ENCODE results near the gene SBK1. TPM values are rescaled to one million over a fixed set of nuclear protein-coding genes. Genes with fewer than 3 reads are reported as not detected.

SBK1 gene
- total and polyA plus RNA-seq, 10 of the 15 experiments (the other 5 are each of a cell fraction or from before 2014, with no cell fraction given) = 0.04 to 0.26 (median 0.06) TPM; not detected in 4

- TF ChIP-seq, protein P1, sequence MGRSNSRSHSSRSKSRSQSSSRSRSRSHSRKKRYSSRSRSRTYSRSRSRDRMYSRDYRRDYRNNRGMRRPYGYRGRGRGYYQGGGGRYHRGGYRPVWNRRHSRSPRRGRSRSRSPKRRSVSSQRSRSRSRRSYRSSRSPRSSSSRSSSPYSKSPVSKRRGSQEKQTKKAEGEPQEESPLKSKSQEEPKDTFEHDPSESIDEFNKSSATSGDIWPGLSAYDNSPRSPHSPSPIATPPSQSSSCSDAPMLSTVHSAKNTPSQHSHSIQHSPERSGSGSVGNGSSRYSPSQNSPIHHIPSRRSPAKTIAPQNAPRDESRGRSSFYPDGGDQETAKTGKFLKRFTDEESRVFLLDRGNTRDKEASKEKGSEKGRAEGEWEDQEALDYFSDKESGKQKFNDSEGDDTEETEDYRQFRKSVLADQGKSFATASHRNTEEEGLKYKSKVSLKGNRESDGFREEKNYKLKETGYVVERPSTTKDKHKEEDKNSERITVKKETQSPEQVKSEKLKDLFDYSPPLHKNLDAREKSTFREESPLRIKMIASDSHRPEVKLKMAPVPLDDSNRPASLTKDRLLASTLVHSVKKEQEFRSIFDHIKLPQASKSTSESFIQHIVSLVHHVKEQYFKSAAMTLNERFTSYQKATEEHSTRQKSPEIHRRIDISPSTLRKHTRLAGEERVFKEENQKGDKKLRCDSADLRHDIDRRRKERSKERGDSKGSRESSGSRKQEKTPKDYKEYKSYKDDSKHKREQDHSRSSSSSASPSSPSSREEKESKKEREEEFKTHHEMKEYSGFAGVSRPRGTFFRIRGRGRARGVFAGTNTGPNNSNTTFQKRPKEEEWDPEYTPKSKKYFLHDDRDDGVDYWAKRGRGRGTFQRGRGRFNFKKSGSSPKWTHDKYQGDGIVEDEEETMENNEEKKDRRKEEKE (IDR thresholded peaks at IDR 0.05) = no peak
- no peak for TF ChIP-seq GABPA (IDR thresholded peaks at IDR 0.05; ENCODE audit: low read depth)
- TF ChIP-seq MYB (IDR thresholded peaks at IDR 0.05; ENCODE audit: borderline replicate concordance, low read depth, low read length) = no peak
- no peak for TF ChIP-seq CHD1 (IDR thresholded peaks at IDR 0.05; ENCODE audit: low read depth, low read length)
- TF ChIP-seq HDGF (IDR thresholded peaks at IDR 0.05) = no peak
- no peak for TF ChIP-seq RELA (IDR thresholded peaks at IDR 0.05; ENCODE audit: borderline replicate concordance, partially characterized antibody)
- TF ChIP-seq IKZF1 (conservative IDR thresholded peaks at IDR 0.05) = no peak
These were observed 20.0 kb downstream of the SBK1 start (continued) for GRCh38 chr16:28312327-28312726.

GRCh38 chr16:28313587-28313986, 21.3 kb downstream of the SBK1 start:
- ChIA-PET POLR2A (no interaction called here), CTCF (interaction anchor here (1.8 to 2.2 kb wide), 2 partner anchors 8 to 36 kb away, joined by 6 to 7 read pairs; no protein-coding TSS in a partner anchor), SMC1A (ENCODE audit: uncharacterized antibody, unreplicated experiment) (interaction anchor here (0.8 kb wide), 1 partner anchor 25 kb away, joined by 3 read pairs; no protein-coding TSS in a partner anchor), RAD21 (ENCODE audit: unreplicated experiment) (no interaction called here)
- intact Hi-C loops (cut with micrococcal nuclease; ENCODE audit: unreplicated experiment) = no loop called here
- Histone ChIP-seq H3K4me3 (no peak overlapping the region), H3K27me3 (replicated peaks in 1 of 2; ENCODE audit: control insufficient read depth in 2 of 2, insufficient read depth in 2 of 2, low read length in 1 of 2) (no peaks in the 10 kb centered on the region; a peak in 1 of 4 replicates), H3K4me2 (ENCODE audit: control insufficient read depth, insufficient read depth) (no peak overlapping the region), H2AFZ (ENCODE audit: control insufficient read depth, low read depth, low read length) (no peak overlapping the region), H3K27ac (ENCODE audit: control insufficient read depth, insufficient read depth) (no peak overlapping the region), H3K36me3 (ENCODE audit: control insufficient read depth in 2 of 2, insufficient read depth in 2 of 2, low read length in 1 of 2) (no peaks in the 10 kb centered on the region), H3K9me3 (replicated peaks; ENCODE audit: control insufficient read depth, insufficient read depth, low read length) (no peaks in the 10 kb centered on the region), H4K20me1 (ENCODE audit: control insufficient read depth, insufficient read depth) (no peaks in the 10 kb centered on the region), H3K79me2 (ENCODE audit: control insufficient read depth, insufficient read depth, low read length) (no peaks in the 10 kb centered on the region), H3K4me1 (ENCODE audit: control insufficient read depth, insufficient read depth, low read length) (peaks cover 3% of the 10 kb centered on the region; the same call in 1 of the 2 replicates), H3K9ac (ENCODE audit: control insufficient read depth, insufficient read depth, low read length) (no peak overlapping the region)
- WGBS (ENCODE audit: insufficient coverage, insufficient replicate concordance, low lambda C conversion rate, missing lambda C conversion rate) = 53% methylated on average over 11 of the region's 11 CpGs
- no peak for DNase-seq (ENCODE audit: low read depth, low spot score)
- TF ChIP-seq, protein P2, sequence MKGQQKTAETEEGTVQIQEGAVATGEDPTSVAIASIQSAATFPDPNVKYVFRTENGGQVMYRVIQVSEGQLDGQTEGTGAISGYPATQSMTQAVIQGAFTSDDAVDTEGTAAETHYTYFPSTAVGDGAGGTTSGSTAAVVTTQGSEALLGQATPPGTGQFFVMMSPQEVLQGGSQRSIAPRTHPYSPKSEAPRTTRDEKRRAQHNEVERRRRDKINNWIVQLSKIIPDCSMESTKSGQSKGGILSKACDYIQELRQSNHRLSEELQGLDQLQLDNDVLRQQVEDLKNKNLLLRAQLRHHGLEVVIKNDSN (IDR thresholded peaks at IDR 0.05; ENCODE audit: borderline replicate concordance, extremely low read length, insufficient read depth, low read depth, low read length) = no peak
- TF ChIP-seq MXI1 (IDR thresholded peaks at IDR 0.05; ENCODE audit: low read depth, low read length) (no peak), CBX5 (IDR thresholded peaks at IDR 0.05; ENCODE audit: low read depth) (no peak), RELA (IDR thresholded peaks at IDR 0.05; ENCODE audit: borderline replicate concordance, partially characterized antibody) (no peak)
- TF ChIP-seq, protein P3, sequence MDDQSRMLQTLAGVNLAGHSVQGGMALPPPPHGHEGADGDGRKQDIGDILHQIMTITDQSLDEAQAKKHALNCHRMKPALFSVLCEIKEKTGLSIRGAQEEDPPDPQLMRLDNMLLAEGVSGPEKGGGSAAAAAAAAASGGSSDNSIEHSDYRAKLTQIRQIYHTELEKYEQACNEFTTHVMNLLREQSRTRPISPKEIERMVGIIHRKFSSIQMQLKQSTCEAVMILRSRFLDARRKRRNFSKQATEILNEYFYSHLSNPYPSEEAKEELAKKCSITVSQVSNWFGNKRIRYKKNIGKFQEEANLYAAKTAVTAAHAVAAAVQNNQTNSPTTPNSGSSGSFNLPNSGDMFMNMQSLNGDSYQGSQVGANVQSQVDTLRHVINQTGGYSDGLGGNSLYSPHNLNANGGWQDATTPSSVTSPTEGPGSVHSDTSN (IDR thresholded peaks at IDR 0.05; ENCODE audit: insufficient replicate concordance, low read depth, low read length) = no peak
- ATAC-seq = no peak
- in situ Hi-C loops (cut with MboI) = loop anchor here (5.0 kb wide), 1 partner anchor 36 kb away; no protein-coding TSS in a partner anchor
- BruUV-seq (replicated peaks) = no TSS peak
- no peak for FAIRE-seq

Data from GM12878 (cell line).